Lower lobe of right lung (tissue), 2 donors: ENCODE data around the gene RELL1. TPM values are rescaled to one million over a fixed set of nuclear protein-coding genes. Genes with fewer than 3 reads are reported as not detected.

Source experiments
- ATAC-seq, 2 donors: fragments of 200-7000 bp; cut with Tn5 transposase; one replicate each; pipeline ENCODE4 v1.9.1; 2020 to 2022; ENCODE audit warnings: mild to moderate bottlenecking in 2 of 2, moderate library complexity in 2 of 2
- DNase-seq: peaks from one replicate; pipeline ENCODE4 v3.0.0-alpha.2; 2020
- H3K27ac ChIP-seq: fragments of 200-600 bp; one replicate; pipeline ENCODE4 v1.8.0; 2022
- H3K27me3 ChIP-seq: fragments of 200-600 bp; one replicate; pipeline ENCODE4 v1.8.0; 2022; ENCODE audit warnings: low read depth
- H3K36me3 ChIP-seq: fragments of 200-600 bp; one replicate; pipeline ENCODE4 v1.8.0; 2022; ENCODE audit warnings: mild to moderate bottlenecking
- H3K4me1 ChIP-seq: fragments of 200-600 bp; one replicate; pipeline ENCODE4 v1.8.0; 2022
- H3K4me3 ChIP-seq: fragments of 200-600 bp; one replicate; pipeline ENCODE4 v1.8.0; 2022; ENCODE audit warnings: mild to moderate bottlenecking
- H3K9me3 ChIP-seq: fragments of 200-600 bp; one replicate; pipeline ENCODE4 v1.8.0; 2022
- intact Hi-C: fragments of 100-400 bp; cut with DNase I; formaldehyde crosslinking; loops from one replicate; pipeline ENCODE4 v1.11.0; 2022
- long read RNA-seq: library from polyadenylated mRNA; unstranded; transcript quantifications from one replicate; pipeline ENCODE4 v2.0.0, GENCODE V29; 2021
- total RNA-seq: library from RNA; stranded (reverse); fragmentation: NEBNext Ultra II Directional; extraction: Animal tissue kit (Norgen Biotek cat#: 25700); gene quantifications from one replicate; pipeline ENCODE4 v1.2.1, GENCODE V29; 2021
- TF ChIP-seq, protein P1 (sequence below): fragments of 200-600 bp; IDR thresholded peaks from one replicate; pipeline ENCODE4 v1.8.0; 2022; ENCODE audit warnings: antibody characterized with exemption, mild to moderate bottlenecking
- donor health status: DM: no; HTN: yes; CAD: no; lungs with severe emphysema.

RELL1 gene
- total RNA-seq, result 33.5 TPM
- long read RNA-seq, transcript RELL1-202 (7 exons, 1,350 nt), result major isoform, 21 of 35 reads
- long read RNA-seq, partial matches to known transcripts, result 4 of 35 reads
- long read RNA-seq, other reads (novel, unspliced or antisense), result 10 of 35 reads

DNA sequence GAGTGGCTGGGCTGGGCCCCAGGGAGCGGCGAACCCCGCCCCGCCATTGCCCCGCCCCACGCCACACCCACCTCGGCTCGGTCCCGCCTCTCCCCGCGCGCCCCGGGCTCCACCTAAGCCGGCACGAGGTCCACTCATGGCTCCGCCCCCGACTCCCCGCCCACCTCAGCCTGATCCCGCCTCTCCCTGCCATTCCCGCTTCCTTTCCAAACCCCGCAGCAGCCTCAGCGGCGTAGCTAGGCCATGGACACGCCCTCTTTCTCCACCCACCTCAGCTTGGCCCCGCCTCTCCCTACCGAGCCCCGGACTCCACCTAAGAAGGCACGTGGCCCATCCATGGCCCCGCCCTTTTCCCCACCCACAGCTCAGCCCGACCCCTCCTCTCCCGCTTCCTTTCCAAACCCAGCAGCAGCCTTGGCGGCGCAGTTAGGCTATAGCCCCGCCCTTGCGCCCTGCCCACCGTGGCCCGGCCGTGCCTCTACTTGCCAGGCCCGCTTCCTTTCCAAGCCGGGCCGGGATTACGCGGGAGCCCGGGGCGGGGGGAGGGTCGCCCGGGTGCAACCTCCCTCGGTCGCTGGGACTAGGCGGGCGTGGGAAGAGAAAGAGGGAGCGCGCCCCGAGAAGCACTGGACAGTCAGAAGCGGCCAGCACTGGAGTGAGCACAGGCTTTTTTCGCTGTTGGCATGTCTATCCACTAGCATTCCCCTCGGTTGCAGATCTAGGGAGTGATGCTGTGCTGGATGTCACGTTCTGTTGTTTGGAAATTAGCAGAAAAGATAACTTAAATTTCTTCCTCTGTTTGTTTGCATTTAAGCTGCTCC, at the start of gene RELL1:
TSS of gene RELL1 (minus strand) at position 4 of the 821 bp plus-strand sequence. CDS start 89 bp downstream, outside the sequence.
- H3K36me3 ChIP-seq, result no peaks in the 10 kb centered on the region
- H3K27ac ChIP-seq, result peak within 1 kb of the TSS; percentile 98
- peaks cover 41% of the 10 kb centered on the region for H3K4me1 ChIP-seq
- ATAC-seq, result peak; percentile 96 to 98
- TF ChIP-seq, protein P1, sequence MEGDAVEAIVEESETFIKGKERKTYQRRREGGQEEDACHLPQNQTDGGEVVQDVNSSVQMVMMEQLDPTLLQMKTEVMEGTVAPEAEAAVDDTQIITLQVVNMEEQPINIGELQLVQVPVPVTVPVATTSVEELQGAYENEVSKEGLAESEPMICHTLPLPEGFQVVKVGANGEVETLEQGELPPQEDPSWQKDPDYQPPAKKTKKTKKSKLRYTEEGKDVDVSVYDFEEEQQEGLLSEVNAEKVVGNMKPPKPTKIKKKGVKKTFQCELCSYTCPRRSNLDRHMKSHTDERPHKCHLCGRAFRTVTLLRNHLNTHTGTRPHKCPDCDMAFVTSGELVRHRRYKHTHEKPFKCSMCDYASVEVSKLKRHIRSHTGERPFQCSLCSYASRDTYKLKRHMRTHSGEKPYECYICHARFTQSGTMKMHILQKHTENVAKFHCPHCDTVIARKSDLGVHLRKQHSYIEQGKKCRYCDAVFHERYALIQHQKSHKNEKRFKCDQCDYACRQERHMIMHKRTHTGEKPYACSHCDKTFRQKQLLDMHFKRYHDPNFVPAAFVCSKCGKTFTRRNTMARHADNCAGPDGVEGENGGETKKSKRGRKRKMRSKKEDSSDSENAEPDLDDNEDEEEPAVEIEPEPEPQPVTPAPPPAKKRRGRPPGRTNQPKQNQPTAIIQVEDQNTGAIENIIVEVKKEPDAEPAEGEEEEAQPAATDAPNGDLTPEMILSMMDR, result no peak
- H3K9me3 ChIP-seq, result no peaks in the 10 kb centered on the region
- intact Hi-C loops, result no loop called here
- peak within 1 kb of the TSS; percentile 98 for H3K4me3 ChIP-seq
- DNase-seq, result peak; percentile 99
- H3K27me3 ChIP-seq, result no peaks in the 10 kb centered on the region

- ATAC-seq (peak in 1 of 2 donors; percentile 41), DNase-seq (no peak)
- H3K36me3 ChIP-seq, result no peaks in the 10 kb centered on the region
Observed at GRCh38 chr4:37735578-37735977, 49.4 kb upstream of the RELL1 start.

DNA sequence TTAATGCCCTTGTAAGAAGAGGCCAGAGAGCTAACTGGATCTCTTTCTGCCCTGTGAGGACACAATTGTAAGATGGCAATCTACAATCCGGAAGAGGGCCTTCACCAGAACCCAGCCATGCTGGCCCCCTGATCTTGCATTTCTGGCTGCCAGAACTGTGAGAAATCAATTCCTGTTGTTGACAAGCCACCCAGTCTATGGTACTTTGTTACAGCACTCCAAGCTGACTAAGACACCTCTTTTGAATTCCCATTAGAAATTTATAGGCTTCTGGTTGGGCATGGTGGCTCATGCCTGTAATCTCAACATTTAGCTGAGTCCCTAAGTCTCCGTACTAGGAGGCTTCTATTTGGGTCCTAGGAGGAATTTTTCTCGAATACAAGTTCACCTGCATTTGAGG, 48.8 kb upstream of the RELL1 start:
- Histone ChIP-seq H3K9me3 (no peaks in the 10 kb centered on the region), H3K4me1 (no peaks in the 10 kb centered on the region), H3K4me3 (no peak overlapping the region), H3K27ac (no peak overlapping the region), H3K36me3 (no peaks in the 10 kb centered on the region), H3K27me3 (no peaks in the 10 kb centered on the region)
- TF ChIP-seq, protein P1, result no peak
- DNase-seq (no peak), ATAC-seq (no peak)
- intact Hi-C loops, result no loop called here

More at GRCh38 chr4:37735578-37735977, 49.4 kb upstream of the RELL1 start:
- TF ChIP-seq, protein P1, result no peak
- H3K27me3 ChIP-seq, result no peaks in the 10 kb centered on the region
- H3K27ac ChIP-seq, result no peak overlapping the region
- no peaks in the 10 kb centered on the region for H3K9me3 ChIP-seq
- no peak overlapping the region for H3K4me3 ChIP-seq
- intact Hi-C loops, result no loop called here
- H3K4me1 ChIP-seq, result no peaks in the 10 kb centered on the region

- Histone ChIP-seq H3K4me1 (peaks cover 5% of the 10 kb centered on the region), H3K9me3 (no peaks in the 10 kb centered on the region), H3K4me3 (no peak overlapping the region), H3K27me3 (no peaks in the 10 kb centered on the region), H3K36me3 (no peaks in the 10 kb centered on the region), H3K27ac (no peak overlapping the region)
- ATAC-seq, result no peak
- intact Hi-C loops, result no loop called here
- TF ChIP-seq, protein P1, result no peak
- no peak for DNase-seq
Observed at GRCh38 chr4:37733240-37733867, 47.2 kb upstream of the RELL1 start.

DNA sequence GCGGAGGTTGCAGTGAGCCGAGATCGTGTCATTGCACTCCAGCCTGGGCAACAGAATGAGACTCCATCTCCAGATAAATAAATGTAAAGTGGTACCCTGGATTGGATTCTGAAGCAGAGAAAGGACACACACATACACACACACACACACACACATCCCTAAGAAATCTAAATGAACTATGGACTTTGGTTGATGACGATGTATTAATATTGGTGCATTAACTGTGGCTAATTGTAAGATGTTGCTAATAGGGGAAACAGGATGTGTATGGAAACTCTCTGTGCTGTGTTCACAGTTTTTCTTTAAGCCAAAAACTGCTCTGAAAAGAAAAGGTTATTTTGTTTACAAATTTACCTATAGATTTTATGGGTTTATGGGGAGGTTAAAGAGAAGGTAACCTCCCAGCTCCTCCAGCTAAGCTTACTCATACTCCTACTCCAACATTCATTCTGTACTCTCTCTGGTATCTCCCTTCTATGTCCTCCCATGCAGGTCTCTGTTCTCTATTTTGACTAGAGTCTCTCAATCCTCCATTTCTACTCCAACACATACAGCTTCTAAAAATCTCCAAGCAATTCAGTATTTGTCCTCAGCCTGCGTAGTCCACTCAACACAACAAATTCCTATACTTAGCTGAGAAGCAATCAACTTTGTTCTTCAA, 46.5 kb upstream of the RELL1 start:
- H3K4me3 ChIP-seq, result no peak overlapping the region
- ATAC-seq (no peak), DNase-seq (no peak)
- no peaks in the 10 kb centered on the region for H3K9me3 ChIP-seq
- intact Hi-C loops, result no loop called here
- no peaks in the 10 kb centered on the region for H3K36me3 ChIP-seq
- TF ChIP-seq, protein P1, result no peak
- peaks cover 5% of the 10 kb centered on the region for H3K4me1 ChIP-seq
- no peak overlapping the region for H3K27ac ChIP-seq
- H3K27me3 ChIP-seq, result no peaks in the 10 kb centered on the region
